NB4 (cell line): ENCODE results near the gene GGCX.

ENCODE experiments used
- MYC ChIP-seq: IDR thresholded peaks from 2 replicates; pipeline ENCODE4 v1.6.1; 2011; ENCODE audit warnings: low read depth, low read length
- POLR2A ChIP-seq: IDR thresholded peaks from 2 replicates; pipeline ENCODE4 v1.6.1; 2011; ENCODE audit warnings: mild to moderate bottlenecking; ENCODE audit not compliant: insufficient read length; ENCODE audit errors: extremely low read depth
- TF ChIP-seq, protein P1 (sequence below): IDR thresholded peaks from one replicate; pipeline ENCODE4 v1.5.1; 2012; ENCODE audit warnings: low read depth, low read length
- TF ChIP-seq, protein P2 (sequence below): IDR thresholded peaks from 2 replicates; pipeline ENCODE4 v1.6.1; 2011; ENCODE audit warnings: low read depth, low read length

DNA sequence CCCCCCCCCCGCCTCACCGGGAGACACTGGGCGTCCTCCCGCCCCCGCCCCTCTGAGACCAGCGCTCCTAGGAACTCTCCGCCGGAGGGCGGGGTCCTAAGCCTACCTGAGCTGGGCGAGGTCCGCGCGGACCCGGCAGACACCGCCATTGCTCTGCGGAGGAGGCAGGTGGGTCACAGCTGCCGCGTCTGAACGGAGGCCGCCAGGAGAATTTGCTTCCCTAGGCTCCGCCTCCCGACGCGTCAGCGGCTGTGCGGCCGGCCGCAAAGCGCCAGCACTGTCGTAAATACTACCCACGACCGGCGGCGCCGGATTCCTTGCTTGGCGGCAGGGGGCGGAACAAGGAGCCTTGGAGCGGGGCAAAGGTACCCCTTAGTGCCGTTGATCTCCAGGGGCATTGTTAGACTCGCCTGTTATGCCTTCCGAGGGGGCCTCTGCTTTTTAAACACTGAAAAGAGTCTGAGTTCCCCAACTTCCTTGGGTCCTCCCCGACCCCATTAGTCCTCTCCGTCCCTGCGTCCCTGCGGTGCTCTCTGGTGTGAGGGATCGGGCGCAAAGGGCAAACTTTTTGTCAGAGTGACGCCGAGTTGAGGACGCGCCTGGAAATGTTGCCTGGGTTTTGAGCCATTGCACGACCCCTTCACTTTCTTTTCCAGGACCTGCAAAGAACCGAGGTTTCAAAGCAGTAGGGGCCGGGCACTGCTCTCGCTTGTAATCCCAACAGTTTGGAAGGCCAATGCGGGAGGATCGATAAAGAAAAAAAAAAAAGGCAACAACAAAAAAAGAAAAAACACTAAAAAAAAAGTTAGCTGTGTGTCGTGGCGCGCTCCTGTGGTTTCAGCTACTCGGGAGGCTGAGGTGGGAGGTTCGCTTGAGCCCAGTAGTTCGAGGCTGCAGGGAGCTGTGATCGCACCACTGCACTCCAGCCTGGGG is at the start of gene GGCX:
- TF ChIP-seq, protein P1, sequence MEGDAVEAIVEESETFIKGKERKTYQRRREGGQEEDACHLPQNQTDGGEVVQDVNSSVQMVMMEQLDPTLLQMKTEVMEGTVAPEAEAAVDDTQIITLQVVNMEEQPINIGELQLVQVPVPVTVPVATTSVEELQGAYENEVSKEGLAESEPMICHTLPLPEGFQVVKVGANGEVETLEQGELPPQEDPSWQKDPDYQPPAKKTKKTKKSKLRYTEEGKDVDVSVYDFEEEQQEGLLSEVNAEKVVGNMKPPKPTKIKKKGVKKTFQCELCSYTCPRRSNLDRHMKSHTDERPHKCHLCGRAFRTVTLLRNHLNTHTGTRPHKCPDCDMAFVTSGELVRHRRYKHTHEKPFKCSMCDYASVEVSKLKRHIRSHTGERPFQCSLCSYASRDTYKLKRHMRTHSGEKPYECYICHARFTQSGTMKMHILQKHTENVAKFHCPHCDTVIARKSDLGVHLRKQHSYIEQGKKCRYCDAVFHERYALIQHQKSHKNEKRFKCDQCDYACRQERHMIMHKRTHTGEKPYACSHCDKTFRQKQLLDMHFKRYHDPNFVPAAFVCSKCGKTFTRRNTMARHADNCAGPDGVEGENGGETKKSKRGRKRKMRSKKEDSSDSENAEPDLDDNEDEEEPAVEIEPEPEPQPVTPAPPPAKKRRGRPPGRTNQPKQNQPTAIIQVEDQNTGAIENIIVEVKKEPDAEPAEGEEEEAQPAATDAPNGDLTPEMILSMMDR: no peak
- TF ChIP-seq MYC: peak; percentile 25
- TF ChIP-seq POLR2A: peak; percentile 90
- TF ChIP-seq, protein P2, sequence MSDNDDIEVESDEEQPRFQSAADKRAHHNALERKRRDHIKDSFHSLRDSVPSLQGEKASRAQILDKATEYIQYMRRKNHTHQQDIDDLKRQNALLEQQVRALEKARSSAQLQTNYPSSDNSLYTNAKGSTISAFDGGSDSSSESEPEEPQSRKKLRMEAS: no peak
